ACHN (cell line): ENCODE results near the gene PRCC.

Source experiments
- DNase-seq: peaks from one replicate; pipeline ENCODE4 v3.0.0-alpha.2; 2015
- in situ Hi-C: cut with HindIII; loops from 2 replicates; pipeline ENCODE4 v1.10.0; 2017; ENCODE audit warnings: low sequenced_read_pairs, low pct_ligation_motif_present, low pct_unique_long_range_greater_than_20kb

Gene PRCC

GRCh38 chr1:156828400-156829124, 61.2 kb downstream of the PRCC start:
- in situ Hi-C loops, result no loop called here

GRCh38 chr1:156832434-156832833, 65.1 kb downstream of the PRCC start:
- no peak for DNase-seq
- in situ Hi-C loops, result no loop called here

More at GRCh38 chr1:156828400-156829124, 61.2 kb downstream of the PRCC start:
- no peak for DNase-seq

GRCh38 chr1:156833603-156834002, 66.3 kb downstream of the PRCC start:
- DNase-seq, result no peak
- in situ Hi-C loops, result no loop called here

GRCh38 chr1:156834322-156834721, 67.0 kb downstream of the PRCC start:
- in situ Hi-C loops, result no loop called here
- no peak for DNase-seq

GRCh38 chr1:156836041-156836654, 68.8 kb downstream of the PRCC start:
- in situ Hi-C loops, result no loop called here
- no peak for DNase-seq

- no peak for DNase-seq
- in situ Hi-C loops, result no loop called here
Measured at GRCh38 chr1:156836892-156837291, 69.6 kb downstream of the PRCC start.

- peak; percentile 34 for DNase-seq
- in situ Hi-C loops, result no loop called here
Measured at GRCh38 chr1:156838972-156839371, 71.6 kb downstream of the PRCC start.

GRCh38 chr1:156839426-156840109, 72.2 kb downstream of the PRCC start:
- in situ Hi-C loops, result no loop called here
- no peak for DNase-seq

- no peak for DNase-seq
- in situ Hi-C loops, result no loop called here
Measured at GRCh38 chr1:156840186-156840897, 73.0 kb downstream of the PRCC start.

- no peak for DNase-seq
- in situ Hi-C loops, result no loop called here
Measured at GRCh38 chr1:156840898-156841279, 73.6 kb downstream of the PRCC start.

GRCh38 chr1:156841295-156841855, 74.0 kb downstream of the PRCC start:
- no peak for DNase-seq
- in situ Hi-C loops, result no loop called here

- in situ Hi-C loops, result no loop called here
- no peak for DNase-seq
Measured at GRCh38 chr1:156842618-156843300, 75.4 kb downstream of the PRCC start.

GRCh38 chr1:156844102-156844501, 76.8 kb downstream of the PRCC start:
- in situ Hi-C loops, result no loop called here
- DNase-seq, result no peak

GRCh38 chr1:156844638-156845037, 77.3 kb downstream of the PRCC start:
- in situ Hi-C loops, result no loop called here

GRCh38 chr1:156845055-156845952, 78.0 kb downstream of the PRCC start:
- in situ Hi-C loops, result no loop called here
- DNase-seq, result no peak

More at GRCh38 chr1:156844638-156845037, 77.3 kb downstream of the PRCC start:
- DNase-seq, result no peak

GRCh38 chr1:156845953-156846545, 78.7 kb downstream of the PRCC start:
- no peak for DNase-seq
- in situ Hi-C loops, result no loop called here

GRCh38 chr1:156846643-156847042, 79.3 kb downstream of the PRCC start:
- no peak for DNase-seq
- in situ Hi-C loops, result no loop called here
